Osteoblast (primary cell): ENCODE data around the gene RGS16. TPM values are rescaled to one million over a fixed set of nuclear protein-coding genes. Genes with fewer than 3 reads are reported as not detected.

ENCODE experiments used
- DNase-seq: peaks from one replicate; pipeline ENCODE4 v3.0.0; 2011; ENCODE audit warnings: low spot score, mixed read lengths; ENCODE audit not compliant: insufficient read length; ENCODE audit errors: missing footprints
- H2AFZ ChIP-seq: 2 replicates; pipeline ENCODE4 v1.6.0; 2011; ENCODE audit warnings: mild to moderate bottlenecking, low read length
- H3K27ac ChIP-seq: 2 replicates; pipeline ENCODE4 v1.5.1; 2011; ENCODE audit warnings: mild to moderate bottlenecking, low read depth, low read length, moderate library complexity
- H3K27me3 ChIP-seq: 2 replicates; pipeline ENCODE4 v1.6.0; 2012; ENCODE audit warnings: mild to moderate bottlenecking, control low read depth, inconsistent platforms, low read length, moderate library complexity; ENCODE audit not compliant: insufficient read depth
- H3K36me3 ChIP-seq: 2 replicates; pipeline ENCODE4 v1.5.1; 2011; ENCODE audit warnings: mild to moderate bottlenecking, low read length, control low read depth, moderate library complexity; ENCODE audit not compliant: insufficient read depth
- H3K4me1 ChIP-seq: 2 replicates; pipeline ENCODE4 v1.5.1; 2011; ENCODE audit warnings: mild to moderate bottlenecking, low read length, control low read depth, moderate library complexity; ENCODE audit not compliant: insufficient read depth
- H3K4me2 ChIP-seq: 2 replicates; pipeline ENCODE4 v1.6.0; 2011; ENCODE audit warnings: mild to moderate bottlenecking, low read length; ENCODE audit not compliant: insufficient read depth
- H3K4me3 ChIP-seq: fragments of 200-600 bp; sonication (generic); 3 replicates; pipeline ENCODE4 v1.5.1; 2012; ENCODE audit warnings: mild to moderate bottlenecking, low read length, inconsistent platforms; ENCODE audit not compliant: insufficient read depth
- H3K79me2 ChIP-seq: 2 replicates; pipeline ENCODE4 v1.6.0; 2012; ENCODE audit warnings: mild to moderate bottlenecking, low read length, control low read depth, inconsistent platforms; ENCODE audit not compliant: insufficient read depth
- H3K9me3 ChIP-seq: 2 replicates; pipeline ENCODE4 v1.5.1; 2011; ENCODE audit warnings: low read depth, low read length, control low read depth
- H4K20me1 ChIP-seq: 2 replicates; pipeline ENCODE4 v1.6.0; 2012; ENCODE audit warnings: mild to moderate bottlenecking, low read length, control low read depth; ENCODE audit not compliant: insufficient read depth
- total RNA-seq: library from RNA; depleted of rRNA; stranded (reverse); fragments of >200 nt; gene quantifications from 2 replicates; pipeline ENCODE4 v1.2.3, GENCODE V29; 2012
- TF ChIP-seq, protein P1 (sequence below): IDR thresholded peaks from 2 replicates; pipeline ENCODE4 v1.5.1; 2011; ENCODE audit warnings: mild to moderate bottlenecking, low read depth, low read length, moderate library complexity; ENCODE audit errors: extremely low read depth

Gene RGS16
- total RNA-seq, 1 donor = under 0.01 TPM

DNA sequence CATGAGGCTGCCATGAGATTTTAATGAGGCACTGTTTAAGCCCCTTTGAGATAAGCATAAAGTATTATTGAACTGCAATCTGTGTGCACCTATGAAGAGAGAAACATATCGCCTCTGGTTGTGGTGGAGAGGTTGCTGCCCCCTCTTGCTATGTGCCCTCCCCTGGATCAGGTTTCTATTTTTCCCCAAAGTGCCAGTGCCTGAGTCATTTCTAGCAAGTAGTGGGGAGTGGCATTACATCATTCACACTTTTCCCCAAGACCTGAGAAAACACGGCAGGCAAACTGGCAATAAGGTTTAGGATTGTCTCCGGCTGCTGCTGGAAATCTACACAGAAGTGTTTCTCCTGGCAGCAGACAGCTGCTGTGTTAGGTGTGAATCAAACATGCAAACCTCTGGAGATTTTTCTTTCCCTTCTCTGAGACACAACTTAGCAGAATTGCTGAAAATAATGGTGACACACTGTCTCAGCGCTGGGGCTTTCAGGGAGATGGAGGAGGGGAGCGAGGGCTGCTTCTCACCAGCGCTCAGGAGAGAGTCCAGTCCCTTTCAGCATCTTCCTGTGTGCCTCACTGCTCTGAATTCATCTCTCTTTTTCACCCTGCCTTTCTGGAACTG is 13.7 kb upstream of the RGS16 start:
- TF ChIP-seq, protein P1, sequence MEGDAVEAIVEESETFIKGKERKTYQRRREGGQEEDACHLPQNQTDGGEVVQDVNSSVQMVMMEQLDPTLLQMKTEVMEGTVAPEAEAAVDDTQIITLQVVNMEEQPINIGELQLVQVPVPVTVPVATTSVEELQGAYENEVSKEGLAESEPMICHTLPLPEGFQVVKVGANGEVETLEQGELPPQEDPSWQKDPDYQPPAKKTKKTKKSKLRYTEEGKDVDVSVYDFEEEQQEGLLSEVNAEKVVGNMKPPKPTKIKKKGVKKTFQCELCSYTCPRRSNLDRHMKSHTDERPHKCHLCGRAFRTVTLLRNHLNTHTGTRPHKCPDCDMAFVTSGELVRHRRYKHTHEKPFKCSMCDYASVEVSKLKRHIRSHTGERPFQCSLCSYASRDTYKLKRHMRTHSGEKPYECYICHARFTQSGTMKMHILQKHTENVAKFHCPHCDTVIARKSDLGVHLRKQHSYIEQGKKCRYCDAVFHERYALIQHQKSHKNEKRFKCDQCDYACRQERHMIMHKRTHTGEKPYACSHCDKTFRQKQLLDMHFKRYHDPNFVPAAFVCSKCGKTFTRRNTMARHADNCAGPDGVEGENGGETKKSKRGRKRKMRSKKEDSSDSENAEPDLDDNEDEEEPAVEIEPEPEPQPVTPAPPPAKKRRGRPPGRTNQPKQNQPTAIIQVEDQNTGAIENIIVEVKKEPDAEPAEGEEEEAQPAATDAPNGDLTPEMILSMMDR = no peak
- Histone ChIP-seq H3K36me3 (no peaks in the 10 kb centered on the region), H3K79me2 (no peaks in the 10 kb centered on the region), H3K4me1 (peaks cover 16% of the 10 kb centered on the region), H3K4me2 (peak overlapping the region; percentile 37), H4K20me1 (no peaks in the 10 kb centered on the region), H3K27ac (no peak overlapping the region), H3K9me3 (no peaks in the 10 kb centered on the region), H3K4me3 (no peak overlapping the region), H3K27me3 (peaks cover 4% of the 10 kb centered on the region), H2AFZ (peak overlapping the region; percentile 10)
- DNase-seq = peak; percentile 91

DNA sequence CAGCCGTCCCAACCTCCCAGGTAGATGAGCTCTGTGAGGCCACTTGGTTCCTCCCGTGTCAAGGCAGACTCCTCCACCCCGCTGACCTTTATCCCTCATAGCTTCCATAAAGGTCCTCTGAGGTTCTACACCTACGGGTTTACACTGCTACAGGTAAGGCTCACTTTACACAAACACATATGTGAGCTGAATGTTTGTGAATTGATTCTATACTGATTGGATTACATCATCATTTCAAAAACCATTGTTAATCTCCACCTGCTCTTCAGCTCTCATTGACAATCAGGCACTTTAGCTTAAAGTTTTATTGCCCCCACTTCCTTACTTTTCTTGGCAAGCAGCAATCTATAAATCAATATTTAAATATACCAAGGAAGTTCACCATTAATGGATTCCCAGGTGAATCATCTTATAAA is 12.8 kb upstream of the RGS16 start:
- H3K27me3 ChIP-seq = peaks cover 4% of the 10 kb centered on the region
- no peaks in the 10 kb centered on the region for H3K79me2 ChIP-seq
- H3K4me3 ChIP-seq = no peak overlapping the region
- no peak overlapping the region for H3K4me2 ChIP-seq
- no peak for DNase-seq
- no peaks in the 10 kb centered on the region for H3K36me3 ChIP-seq
- H3K4me1 ChIP-seq = peaks cover 16% of the 10 kb centered on the region
- H4K20me1 ChIP-seq = no peaks in the 10 kb centered on the region
- no peak overlapping the region for H2AFZ ChIP-seq
- H3K27ac ChIP-seq = no peak overlapping the region
- H3K9me3 ChIP-seq = no peaks in the 10 kb centered on the region
- TF ChIP-seq, protein P1 = no peak

DNA sequence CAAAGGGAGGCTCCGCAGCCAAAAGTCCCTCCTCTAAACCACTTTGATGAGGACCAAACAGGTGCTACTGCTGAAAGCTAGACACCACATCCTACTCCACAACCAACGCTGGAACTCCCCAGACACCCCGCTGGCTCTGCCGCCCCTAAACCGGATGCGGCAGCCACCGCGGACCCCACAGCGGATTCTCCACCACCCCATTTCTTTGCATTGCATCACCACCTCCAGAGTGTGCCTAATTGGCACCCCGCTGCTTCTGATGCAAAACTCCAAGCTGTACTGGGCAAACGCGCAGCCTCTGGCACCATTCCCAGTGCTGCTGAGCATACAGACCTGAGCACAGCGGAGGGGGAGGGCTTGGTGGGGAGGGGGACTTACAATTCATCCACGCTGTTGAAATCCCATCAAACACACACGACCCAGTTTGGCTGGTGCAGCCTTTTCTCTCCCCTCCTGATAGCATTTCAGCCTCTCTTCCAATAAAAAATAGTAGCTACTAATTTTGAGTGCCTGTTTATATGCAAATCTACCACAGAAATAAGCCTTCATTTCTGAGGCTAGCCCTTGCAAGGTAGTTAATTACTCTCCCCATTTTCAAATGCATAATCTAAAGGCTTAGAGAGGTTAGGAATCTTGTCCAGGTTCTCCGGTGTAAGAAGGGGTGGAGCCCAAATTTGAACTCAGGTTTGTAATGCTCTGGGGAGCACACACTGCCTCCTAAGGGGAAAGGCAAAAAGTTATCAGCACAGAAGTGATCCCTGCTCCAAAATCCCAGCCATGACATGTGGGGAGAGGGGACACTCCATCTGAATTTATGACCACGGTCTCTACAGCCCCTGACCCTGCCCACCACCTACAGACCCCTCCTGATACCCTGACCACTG is 12.2 kb upstream of the RGS16 start:
- H3K9me3 ChIP-seq = no peaks in the 10 kb centered on the region
- H3K4me2 ChIP-seq = peak overlapping the region; percentile 87
- DNase-seq = no peak
- H2AFZ ChIP-seq = no peak overlapping the region
- peaks cover 4% of the 10 kb centered on the region for H3K27me3 ChIP-seq
- peaks cover 16% of the 10 kb centered on the region for H3K4me1 ChIP-seq
- H3K27ac ChIP-seq = no peak overlapping the region
- TF ChIP-seq, protein P1 = no peak
- no peaks in the 10 kb centered on the region for H3K79me2 ChIP-seq
- H4K20me1 ChIP-seq = no peaks in the 10 kb centered on the region
- H3K36me3 ChIP-seq = no peaks in the 10 kb centered on the region
- peak overlapping the region; percentile 32 for H3K4me3 ChIP-seq

DNA sequence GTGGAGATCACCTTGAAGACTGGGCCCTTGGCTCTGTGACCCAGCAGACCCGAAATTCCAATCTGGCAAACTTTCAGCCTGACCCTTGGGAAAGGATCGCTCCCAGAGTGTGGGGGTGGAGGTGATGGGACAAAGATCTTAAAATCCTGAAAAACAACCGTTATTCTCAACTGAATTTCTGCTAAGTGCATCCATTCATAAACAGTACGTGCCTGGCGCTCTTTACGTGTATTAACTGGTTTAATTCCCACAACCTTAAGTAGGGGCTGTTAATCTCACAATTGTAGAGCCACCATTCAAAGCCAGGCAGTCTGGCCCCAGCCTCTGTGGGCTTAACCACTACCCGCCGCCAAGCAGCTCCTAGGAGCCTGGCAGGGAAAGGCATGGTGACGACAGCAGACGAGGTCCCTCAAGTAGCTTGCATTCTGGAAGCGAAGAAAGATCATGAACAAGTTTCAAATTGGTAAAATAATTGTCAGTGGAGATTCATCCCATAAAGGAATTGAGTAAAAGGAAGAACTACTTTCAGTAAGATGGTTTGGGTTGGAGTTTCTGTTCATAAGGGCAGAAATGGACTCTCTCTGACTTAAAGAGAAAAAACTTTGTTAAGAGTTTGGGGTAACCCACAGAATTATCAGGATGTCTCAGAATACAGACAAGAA is 11.4 kb upstream of the RGS16 start:
- H3K36me3 ChIP-seq = no peaks in the 10 kb centered on the region
- peak overlapping the region; percentile 93 for H2AFZ ChIP-seq
- peak overlapping the region; percentile 67 for H3K27ac ChIP-seq
- H4K20me1 ChIP-seq = no peaks in the 10 kb centered on the region
- no peaks in the 10 kb centered on the region for H3K79me2 ChIP-seq
- H3K4me2 ChIP-seq = peak overlapping the region; percentile 87
- H3K27me3 ChIP-seq = peaks cover 4% of the 10 kb centered on the region
- peak overlapping the region; percentile 70 for H3K4me3 ChIP-seq
- H3K4me1 ChIP-seq = peaks cover 20% of the 10 kb centered on the region
- no peaks in the 10 kb centered on the region for H3K9me3 ChIP-seq
- no peak for DNase-seq
- TF ChIP-seq, protein P1 = no peak
